HG03457 (cell line): ENCODE measurements around the gene CHPF.

Experiments used
- ATAC-seq: cut with Tn5 transposase; IDR thresholded peaks from one replicate; pipeline ENCODE4 v1.9.1; 2021; ENCODE audit warnings: moderate number of reproducible peaks; ENCODE audit not compliant: unreplicated experiment

Gene CHPF

GRCh38 chr2:219543596-219544358 is at the start of gene CHPF, which contains the start of gene TMEM198:
CHPF (minus strand) TSS chr2:219543809; CDS start chr2:219543538, 271 bp downstream.
TMEM198 (plus strand) TSS chr2:219544028; CDS start chr2:219544728, 700 bp downstream.
- ATAC-seq, result peak; percentile 68

GRCh38 chr2:219593154-219593553 is 49.5 kb upstream of the CHPF start:
- no peak for ATAC-seq

- no peak for ATAC-seq
These were observed 49.1 kb upstream of the CHPF start for GRCh38 chr2:219592736-219593135.

- no peak for ATAC-seq
These were observed 47.5 kb upstream of the CHPF start for GRCh38 chr2:219591091-219591490.

- ATAC-seq, result no peak
These were observed 37.7 kb upstream of the CHPF start for GRCh38 chr2:219581346-219581745.

GRCh38 chr2:219578811-219579613 is 35.4 kb upstream of the CHPF start:
- ATAC-seq, result no peak

- no peak for ATAC-seq
These were observed 33.1 kb upstream of the CHPF start for GRCh38 chr2:219576505-219577388.

- ATAC-seq, result no peak
These were observed 32.2 kb upstream of the CHPF start for GRCh38 chr2:219575566-219576504.

GRCh38 chr2:219574484-219575311 is 31.1 kb upstream of the CHPF start:
- no peak for ATAC-seq

GRCh38 chr2:219573166-219573565 is 29.6 kb upstream of the CHPF start:
- ATAC-seq, result no peak

- ATAC-seq, result no peak
These were observed 28.8 kb upstream of the CHPF start, which contains the start of gene INHA for GRCh38 chr2:219572237-219573001. INHA (plus strand) TSS chr2:219572310; CDS start chr2:219572375, 65 bp downstream.

GRCh38 chr2:219571311-219572236 is 28.0 kb upstream of the CHPF start, which contains the start of gene OBSL1:
OBSL1 (minus strand) TSS chr2:219571539; CDS start chr2:219571232, 307 bp downstream.
- ATAC-seq, result no peak

GRCh38 chr2:219570924-219571310 is 27.3 kb upstream of the CHPF start:
- no peak for ATAC-seq

- no peak for ATAC-seq
These were observed 26.8 kb upstream of the CHPF start for GRCh38 chr2:219570194-219570923.

- ATAC-seq, result no peak
These were observed 26.0 kb upstream of the CHPF start for GRCh38 chr2:219569635-219570034.

- no peak for ATAC-seq
These were observed 25.4 kb upstream of the CHPF start for GRCh38 chr2:219569041-219569440.
